Coronary artery (tissue), 2 donors: Measurements from ENCODE around the gene DGKA.

ENCODE experiments used
- DNase-seq: peaks from one replicate; pipeline ENCODE4 v3.0.0-alpha.2; 2017; ENCODE audit warnings: low spot score
- H3K27ac ChIP-seq, 2 donors: fragments of 200-600 bp; sonication (generic); one replicate each; pipeline ENCODE4 v1.5.1; 2016 to 2019
- H3K4me3 ChIP-seq: fragments of 200-600 bp; sonication (generic); 2 replicates; pipeline ENCODE4 v1.5.1; 2016; ENCODE audit warnings: mild to moderate bottlenecking, moderate library complexity
- CTCF ChIP-seq: fragments of 200-600 bp; sonication (generic); IDR thresholded peaks from one replicate; pipeline ENCODE4 v1.5.1; 2019; ENCODE audit warnings: antibody characterized with exemption

Gene DGKA

GRCh38 chr12:55969356-55969755 is 38.4 kb downstream of the DGKA start:
- no peak for DNase-seq
- no peak for TF ChIP-seq CTCF
- Histone ChIP-seq H3K4me3 (no peak overlapping the region), H3K27ac (no peak overlapping the region)

- Histone ChIP-seq H3K27ac (no peak overlapping the region), H3K4me3 (no peak overlapping the region)
- no peak for TF ChIP-seq CTCF
- DNase-seq: no peak
Observed at GRCh38 chr12:55970775-55971174, 39.8 kb downstream of the DGKA start.

GRCh38 chr12:55972042-55972441 is 41.1 kb downstream of the DGKA start:
- H3K27ac ChIP-seq: peak overlapping the region; percentile 68 to 90
- no peak for DNase-seq
- peak overlapping the region; percentile 78 for H3K4me3 ChIP-seq
- TF ChIP-seq CTCF: no peak

GRCh38 chr12:55972456-55972855 is 41.5 kb downstream of the DGKA start:
- Histone ChIP-seq H3K4me3 (peak overlapping the region; percentile 78), H3K27ac (peak overlapping the region; percentile 90 to 97)
- DNase-seq: no peak
- no peak for TF ChIP-seq CTCF

GRCh38 chr12:55972911-55973598 is 42.1 kb downstream of the DGKA start:
- DNase-seq: no peak
- H3K4me3 ChIP-seq: peak overlapping the region; percentile 78
- H3K27ac ChIP-seq: peak overlapping the region; percentile 90 to 97
- TF ChIP-seq CTCF: no peak

- peak; percentile 100 for DNase-seq
- TF ChIP-seq CTCF: no peak
- H3K27ac ChIP-seq: peak within 1 kb of the TSS; percentile 97 to 99
- peak within 1 kb of the TSS; percentile 93 for H3K4me3 ChIP-seq
Observed at GRCh38 chr12:55973599-55974307, 42.8 kb downstream of the DGKA start, which contains the start of gene RAB5B. RAB5B (plus strand) TSS chr12:55974078; CDS start chr12:55986961, 12,883 bp downstream.
